HCT116 (cell line): ENCODE results near the gene ZBTB7C. TPM values are rescaled to one million over a fixed set of nuclear protein-coding genes. Genes with fewer than 3 reads are reported as not detected.

ENCODE experiments used
- ATAC-seq: fragments of 200-7000 bp; cut with Tn5 transposase; 2 replicates; pipeline ENCODE4 v1.9.1; 2020; ENCODE audit warnings: mild to moderate bottlenecking, moderate library complexity
- BruUV-seq: library from RNA; stranded (reverse); fragments of 400-500 nt; replicated peaks from 2 replicates; lab custom pipeline; 2021; lab: Mats Ljungman, UMichigan
- CTCF ChIA-PET: fragments of 300-600 bp; sonication (Branson Sonifier 250); formaldehyde crosslinking; loops from one replicate; lab custom pipeline; 2021; ENCODE audit warnings: antibody characterized with exemption; lab: Charles Lee
- POLR2A ChIA-PET: fragments of 300-600, 350-600 bp; sonication (Branson Sonifier 250); formaldehyde crosslinking; loops from one replicate; lab custom pipeline; 2021; ENCODE audit warnings: antibody characterized with exemption; lab: Charles Lee
- RAD21 ChIA-PET, 2 experiments: fragments of 300-600 bp; sonication (Branson Sonifier 250); formaldehyde crosslinking; loops; one replicate each; lab custom pipeline; 2023; ENCODE audit warnings: low total read pairs in 2 of 2; ENCODE audit not compliant: uncharacterized antibody in 2 of 2, unreplicated experiment in 2 of 2, low non-redundant PET in 1 of 2; lab: Charles Lee
- DNase-seq: peaks from one replicate; pipeline ENCODE4 v3.0.0-alpha.2; 2010; ENCODE audit warnings: low read depth, low spot score
- H2AFZ ChIP-seq: fragments of 200-600 bp; shearing (Covaris generic), sonication (generic); 2 replicates; pipeline ENCODE4 v1.6.1; 2017; ENCODE audit warnings: low read depth, mixed run types, mixed read lengths, antibody characterized with exemption, low read length; ENCODE audit not compliant: poor library complexity, severe bottlenecking
- H3K27ac ChIP-seq: 2 replicates; pipeline ENCODE4 v1.5.1; 2012; ENCODE audit warnings: low read depth, low read length
- H3K27me3 ChIP-seq: fragments of 200-600 bp; sonication (generic); 2 replicates; pipeline ENCODE4 v1.6.1; 2016; ENCODE audit warnings: mixed run types, low read length, mixed read lengths; ENCODE audit not compliant: insufficient read depth
- H3K36me3 ChIP-seq, 2 experiments: fragments of 200-500 bp in 1 of 2; fragments of 200-600 bp in 1 of 2; sonication (Bioruptor generic) in 1 of 2; sonication (generic) in 1 of 2; 2 replicates each; pipeline versions ENCODE4 v1.5.1 to v1.6.1; 2014 to 2016; ENCODE audit warnings: low read length in 2 of 2, inconsistent platforms in 1 of 2, mixed read lengths in 1 of 2, mixed run types in 1 of 2; ENCODE audit not compliant: insufficient read depth in 2 of 2, control insufficient read depth in 1 of 2
- H3K4me1 ChIP-seq, 2 experiments: fragments of 200-600 bp in 1 of 2; sonication (generic) in 1 of 2; 2 replicates each; pipeline versions ENCODE4 v1.5.1 to v1.6.1; 2012 to 2017; ENCODE audit warnings: low read length in 2 of 2, inconsistent platforms in 1 of 2, mild to moderate bottlenecking in 1 of 2, mixed read lengths in 1 of 2, mixed run types in 1 of 2, moderate library complexity in 1 of 2; ENCODE audit not compliant: insufficient read depth in 2 of 2, control insufficient read depth in 1 of 2
- H3K4me2 ChIP-seq: fragments of 200-600 bp; sonication (generic); 2 replicates; pipeline ENCODE4 v1.6.1; 2017; ENCODE audit warnings: mixed run types, low read length, mixed read lengths
- H3K4me3 ChIP-seq, 2 experiments: fragments of 200-600 bp in 1 of 2; sonication (generic) in 1 of 2; replicated peaks in 1 of 2; 2 replicates each; pipeline ENCODE4 v1.5.1; 2011 to 2016; ENCODE audit warnings: low read length in 2 of 2, control low read depth in 1 of 2, low read depth in 1 of 2, mild to moderate bottlenecking in 1 of 2, mixed read lengths in 1 of 2, mixed run types in 1 of 2
- H3K79me2 ChIP-seq: fragments of 200-600 bp; sonication (generic); 2 replicates; pipeline ENCODE4 v1.6.1; 2017; ENCODE audit warnings: mild to moderate bottlenecking, mixed run types, low read length, moderate library complexity, mixed read lengths; ENCODE audit not compliant: insufficient read depth
- H3K9ac ChIP-seq: fragments of 200-600 bp; sonication (generic); 2 replicates; pipeline ENCODE4 v1.6.1; 2016; ENCODE audit warnings: low read length, mixed read lengths
- H3K9me2 ChIP-seq: fragments of 200-600 bp; sonication (generic), shearing (Covaris generic); 2 replicates; pipeline ENCODE4 v1.6.1; 2017; ENCODE audit warnings: mixed run types, mild to moderate bottlenecking, moderate library complexity; ENCODE audit not compliant: insufficient read depth
- H3K9me3 ChIP-seq, 2 experiments: fragments of 200-500 bp in 1 of 2; fragments of 200-600 bp in 1 of 2; sonication (Bioruptor generic) in 1 of 2; sonication (generic) in 1 of 2; 2 replicates each; pipeline ENCODE4 v1.6.1; 2014 to 2017; ENCODE audit warnings: low read length in 2 of 2, mixed read lengths in 2 of 2, inconsistent platforms in 1 of 2, low read depth in 1 of 2, mild to moderate bottlenecking in 1 of 2, mixed run types in 1 of 2, moderate library complexity in 1 of 2; ENCODE audit not compliant: control insufficient read depth in 1 of 2, insufficient read depth in 1 of 2
- H4K20me1 ChIP-seq: fragments of 200-600 bp; sonication (generic), shearing (Covaris generic); 2 replicates; pipeline ENCODE4 v1.6.1; 2017; ENCODE audit warnings: mixed run types, mild to moderate bottlenecking, moderate library complexity; ENCODE audit not compliant: insufficient read depth
- ATF3 ChIP-seq: IDR thresholded peaks from 2 replicates; pipeline ENCODE4 v1.6.1; 2012
- CBX3 ChIP-seq: IDR thresholded peaks from 2 replicates; pipeline ENCODE4 v1.6.1; 2012; ENCODE audit warnings: low read depth
- CTCF ChIP-seq, 3 experiments: fragments of 200-600 bp in 1 of 3; sonication (generic) in 1 of 3; IDR thresholded peaks in 2 of 3; conservative IDR thresholded peaks in 1 of 3; 2 replicates each; pipeline ENCODE4 v1.5.1; 2012 to 2017; ENCODE audit warnings: low read depth in 2 of 3, low read length in 2 of 3, antibody characterized with exemption in 1 of 3, borderline replicate concordance in 1 of 3, control low read depth in 1 of 3, mild to moderate bottlenecking in 1 of 3, mixed read lengths in 1 of 3, mixed run types in 1 of 3, moderate library complexity in 1 of 3; ENCODE audit not compliant: insufficient read depth in 1 of 3
- EGR1 ChIP-seq: IDR thresholded peaks from 2 replicates; pipeline ENCODE4 v1.6.1; 2012; ENCODE audit warnings: low read depth
- EZH2 ChIP-seq: fragments of 200-600 bp; sonication (generic); IDR thresholded peaks from 2 replicates; pipeline ENCODE4 v1.6.1; 2017; ENCODE audit warnings: antibody characterized with exemption, mixed run types
- EZH2phosphoT487 ChIP-seq: fragments of 200-600 bp; IDR thresholded peaks from 2 replicates; pipeline ENCODE4 v1.6.1; 2018; ENCODE audit warnings: antibody characterized with exemption, borderline replicate concordance
- FOSL1 ChIP-seq: IDR thresholded peaks from 2 replicates; pipeline ENCODE4 v1.6.1; 2012; ENCODE audit warnings: low read depth
- POLR2A ChIP-seq: IDR thresholded peaks from 2 replicates; pipeline ENCODE4 v1.7.0; 2011; ENCODE audit warnings: borderline replicate concordance; ENCODE audit not compliant: insufficient read depth, insufficient read length; ENCODE audit errors: extremely low read depth
- POLR2AphosphoS5 ChIP-seq: IDR thresholded peaks from 2 replicates; pipeline ENCODE4 v1.6.1; 2011; ENCODE audit warnings: mild to moderate bottlenecking, low read depth, low read length, moderate library complexity
- RAD21 ChIP-seq: IDR thresholded peaks from 2 replicates; pipeline ENCODE4 v1.6.1; 2012; ENCODE audit warnings: low read depth, mild to moderate bottlenecking
- SP1 ChIP-seq: IDR thresholded peaks from 2 replicates; pipeline ENCODE4 v1.6.1; 2012; ENCODE audit warnings: low read depth
- SRF ChIP-seq: IDR thresholded peaks from 2 replicates; pipeline ENCODE4 v1.6.1; 2012; ENCODE audit warnings: low read depth
- YY1 ChIP-seq: IDR thresholded peaks from 2 replicates; pipeline ENCODE4 v1.6.1; 2011; ENCODE audit warnings: low read length, low read depth, moderate library complexity, mild to moderate bottlenecking; ENCODE audit not compliant: insufficient replicate concordance; ENCODE audit errors: extremely low read depth
- ZFX ChIP-seq: fragments of 450-650 bp; IDR thresholded peaks from 2 replicates; pipeline ENCODE4 v1.6.1; 2017
- ZNF274 ChIP-seq: fragments of 200-500 bp; sonication (Bioruptor generic); IDR thresholded peaks from 2 replicates; pipeline ENCODE4 v1.6.1; 2014; ENCODE audit warnings: mild to moderate bottlenecking, low read depth, low read length, inconsistent platforms
- intact Hi-C: fragments of 100-400 bp; cut with micrococcal nuclease; formaldehyde crosslinking; loops from 2 replicates; pipeline ENCODE4 v1.10.0; 2022
- total RNA-seq: library from RNA; stranded (reverse); gene quantifications from one replicate; pipeline ENCODE4 v1.2.1, GENCODE V29; 2021; ENCODE audit not compliant: unreplicated experiment
- TF ChIP-seq, protein P1 (sequence below): IDR thresholded peaks from 2 replicates; pipeline ENCODE4 v1.6.1; 2011; ENCODE audit warnings: mild to moderate bottlenecking, low read length, moderate library complexity; ENCODE audit not compliant: insufficient replicate concordance; ENCODE audit errors: extremely low read depth

The ZBTB7C gene
- total RNA-seq, 1 experiment from 2014 or later: 0.37 TPM

- no peaks in the 10 kb centered on the region for H3K4me1 ChIP-seq
- no peaks in the 10 kb centered on the region for H3K36me3 ChIP-seq
- H3K27ac ChIP-seq: no peak overlapping the region
- no TSS peak for BruUV-seq
- H3K27me3 ChIP-seq: 0 out of 2 replicates have a peak, but pooled peaks cover 3% of the 10 kb centered on the region
- H3K4me3 ChIP-seq: no peak overlapping the region
- no peaks in the 10 kb centered on the region for H3K9me3 ChIP-seq
- DNase-seq (no peak), ATAC-seq (peak; percentile 22; the same call in 1 of the 2 replicates)
- CTCF ChIA-PET: no interaction called here
- RAD21 ChIA-PET: no interaction called here
- POLR2A ChIA-PET: no interaction called here
- no peaks in the 10 kb centered on the region for H3K79me2 ChIP-seq
- no peak overlapping the region for H3K9ac ChIP-seq
- H2AFZ ChIP-seq: no peak overlapping the region
- TF ChIP-seq RAD21 (no peak), ZNF274 (no peak), EZH2 (no peak), SRF (no peak), YY1 (no peak), SP1 (no peak), POLR2AphosphoS5 (no peak), CBX3 (no peak), POLR2A (no peak), CTCF (IDR thresholded peaks at IDR 0.05 in 2 of 3, conservative IDR thresholded peaks at IDR 0.05 in 1 of 3; ENCODE audit: borderline replicate concordance in 1 of 3, insufficient read depth in 1 of 3, low read depth in 2 of 3, low read length in 2 of 3) (no peak), ATF3 (no peak), EGR1 (no peak), FOSL1 (no peak), EZH2phosphoT487 (no peak), ZFX (no peak)
- TF ChIP-seq, protein P1, sequence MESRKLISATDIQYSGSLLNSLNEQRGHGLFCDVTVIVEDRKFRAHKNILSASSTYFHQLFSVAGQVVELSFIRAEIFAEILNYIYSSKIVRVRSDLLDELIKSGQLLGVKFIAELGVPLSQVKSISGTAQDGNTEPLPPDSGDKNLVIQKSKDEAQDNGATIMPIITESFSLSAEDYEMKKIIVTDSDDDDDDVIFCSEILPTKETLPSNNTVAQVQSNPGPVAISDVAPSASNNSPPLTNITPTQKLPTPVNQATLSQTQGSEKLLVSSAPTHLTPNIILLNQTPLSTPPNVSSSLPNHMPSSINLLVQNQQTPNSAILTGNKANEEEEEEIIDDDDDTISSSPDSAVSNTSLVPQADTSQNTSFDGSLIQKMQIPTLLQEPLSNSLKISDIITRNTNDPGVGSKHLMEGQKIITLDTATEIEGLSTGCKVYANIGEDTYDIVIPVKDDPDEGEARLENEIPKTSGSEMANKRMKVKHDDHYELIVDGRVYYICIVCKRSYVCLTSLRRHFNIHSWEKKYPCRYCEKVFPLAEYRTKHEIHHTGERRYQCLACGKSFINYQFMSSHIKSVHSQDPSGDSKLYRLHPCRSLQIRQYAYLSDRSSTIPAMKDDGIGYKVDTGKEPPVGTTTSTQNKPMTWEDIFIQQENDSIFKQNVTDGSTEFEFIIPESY: no peak
- no peaks in the 10 kb centered on the region for H4K20me1 ChIP-seq
- intact Hi-C loops: no loop called here
- no peaks in the 10 kb centered on the region for H3K9me2 ChIP-seq
- no peak overlapping the region for H3K4me2 ChIP-seq
Observed at GRCh38 chr18:48079885-48080284, 329.3 kb downstream of the ZBTB7C start.
